ENCODE measurements around the gene SPEG. TPM values are rescaled to one million over a fixed set of nuclear protein-coding genes. Genes with fewer than 3 reads are reported as not detected.

The SPEG gene
- total RNA-seq, 1 donor from 2014 or later, result 80.5 TPM

Other genes starting within 250 kb of the SPEG start
- 52.6 TPM for gene ZFAND2B, start 228.1 kb upstream of the SPEG start, total RNA-seq
- gene ABCB6, start 215.9 kb upstream of the SPEG start, total RNA-seq, result 65.8 TPM
- gene ATG9A, start 205.2 kb upstream of the SPEG start, total RNA-seq, result 73.1 TPM
- 74.4 TPM for gene ANKZF1, start 205.0 kb upstream of the SPEG start, total RNA-seq
- gene GLB1L, start 189.4 kb upstream of the SPEG start, total RNA-seq, result 22.2 TPM
- gene STK16, start 189.4 kb upstream of the SPEG start, total RNA-seq, result 27.5 TPM
- gene TUBA4B, start 181.6 kb upstream of the SPEG start, total RNA-seq, result not detected
- gene TUBA4A, start 180.9 kb upstream of the SPEG start, total RNA-seq, result 40.6 TPM
- gene DNAJB2, start 155.5 kb upstream of the SPEG start, total RNA-seq, result 161 TPM
- gene PTPRN, start 125.4 kb upstream of the SPEG start, total RNA-seq, result 0.60 TPM
- gene RESP18, start 102.1 kb upstream of the SPEG start, total RNA-seq, result not detected
- gene DNPEP, start 46.9 kb upstream of the SPEG start, total RNA-seq, result 58.5 TPM
- gene DES, start 16.5 kb upstream of the SPEG start, total RNA-seq, result 3,602 TPM
- 49.2 TPM for gene GMPPA, start 64.0 kb downstream of the SPEG start, total RNA-seq
- gene ASIC4, start 79.6 kb downstream of the SPEG start, total RNA-seq, result not detected
- gene CHPF, start 109.0 kb downstream of the SPEG start, total RNA-seq, result 103 TPM
- 4.4 TPM for gene TMEM198, start 109.2 kb downstream of the SPEG start, total RNA-seq
- 57.8 TPM for gene OBSL1, start 136.7 kb downstream of the SPEG start, total RNA-seq
- 0.37 TPM for gene INHA, start 137.5 kb downstream of the SPEG start, total RNA-seq
- 44.4 TPM for gene STK11IP, start 163.0 kb downstream of the SPEG start, total RNA-seq
- gene SLC4A3, start 192.8 kb downstream of the SPEG start, total RNA-seq, result 7.3 TPM

Data from mucosa of gallbladder (tissue), 1 donor.